BJ (cell line): ENCODE measurements around the gene CTIF. TPM values are rescaled to one million over a fixed set of nuclear protein-coding genes. Genes with fewer than 3 reads are reported as not detected.

ENCODE experiments used
- CTCF ChIA-PET: fragments of 350-600 bp; formaldehyde crosslinking; extraction: SDS; loops from one replicate; lab custom pipeline; 2021; ENCODE audit warnings: antibody characterized with exemption, inconsistent platforms; lab: Yijun Ruan, JAX
- POLR2A ChIA-PET: fragments of 300-600 bp; sonication (Branson Sonifier 250); formaldehyde crosslinking; extraction: SDS; loops from one replicate; lab custom pipeline; 2021; ENCODE audit warnings: antibody characterized with exemption; lab: Charles Lee
- DNase-seq: peaks from one replicate; pipeline ENCODE4 v3.0.0-alpha.2; 2011; ENCODE audit warnings: low read depth
- H3K27me3 ChIP-seq: 2 replicates; pipeline ENCODE4 v1.6.0; 2011; ENCODE audit warnings: low read length; ENCODE audit not compliant: control insufficient read depth, insufficient read depth
- H3K36me3 ChIP-seq: 2 replicates; pipeline ENCODE4 v1.5.1; 2011; ENCODE audit warnings: low read length; ENCODE audit not compliant: control insufficient read depth, insufficient read depth
- H3K4me3 ChIP-seq: 2 replicates; pipeline ENCODE4 v1.5.1; 2011; ENCODE audit warnings: low read depth, mild to moderate bottlenecking, control low read depth, low read length
- CTCF ChIP-seq: IDR thresholded peaks from 2 replicates; pipeline ENCODE4 v1.5.1; 2011; ENCODE audit warnings: low read depth, mild to moderate bottlenecking, control low read depth, inconsistent platforms, low read length, moderate library complexity; ENCODE audit not compliant: insufficient read depth
- polyA plus RNA-seq: library from polyadenylated mRNA; depleted of rRNA; stranded (reverse); fragments of >200 nt; gene quantifications from 2 replicates; pipeline ENCODE4 v1.2.3, GENCODE V29; 2011

CTIF gene
- polyA plus RNA-seq, 1 experiment, result 105 TPM

DNA sequence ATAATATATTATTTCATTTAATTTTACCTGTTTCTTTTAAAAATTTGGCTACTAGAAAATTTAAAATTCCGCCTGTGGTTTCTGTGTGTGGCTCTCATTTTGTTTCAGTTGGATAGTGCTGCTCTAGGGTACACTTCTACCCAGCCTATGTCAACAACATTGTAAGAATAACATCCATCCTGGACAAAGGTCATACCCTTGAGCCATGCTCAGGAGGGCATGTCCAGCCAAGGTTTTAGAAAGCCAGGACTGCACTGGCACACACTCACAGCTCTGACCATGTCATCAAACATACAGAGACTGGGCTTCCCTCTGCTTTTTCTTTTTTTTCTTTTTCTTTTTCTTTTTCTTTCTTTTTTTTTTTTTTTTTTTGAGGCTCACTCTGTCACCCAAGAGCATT is 96.1 kb downstream of the CTIF start:
- no peak overlapping the region for H3K4me3 ChIP-seq
- CTCF ChIA-PET, result interaction anchor here (1.2 kb wide), 1 partner anchor 15 kb away, joined by 3 read pairs; no protein-coding TSS in a partner anchor

GRCh38 chr18:48635806-48636205 is 97.0 kb downstream of the CTIF start:
- TF ChIP-seq CTCF, result no peak
- no peaks in the 10 kb centered on the region for H3K27me3 ChIP-seq
- ChIA-PET CTCF (interaction anchor here (1.2 to 1.6 kb wide), 3 partner anchors 16 to 160 kb away, joined by 3 to 4 read pairs (median 3); no protein-coding TSS in a partner anchor), POLR2A (no interaction called here)
- no peak for DNase-seq
- H3K36me3 ChIP-seq, result peaks cover 40% of the 10 kb centered on the region
- H3K4me3 ChIP-seq, result no peak overlapping the region

More for the DNA sequence above, 96.1 kb downstream of the CTIF start:
- TF ChIP-seq CTCF, result no peak
- no peaks in the 10 kb centered on the region for H3K27me3 ChIP-seq
- POLR2A ChIA-PET, result no interaction called here
- no peak for DNase-seq
- H3K36me3 ChIP-seq, result peaks cover 35% of the 10 kb centered on the region

- Histone ChIP-seq H3K27me3 (no peaks in the 10 kb centered on the region), H3K36me3 (peaks cover 40% of the 10 kb centered on the region), H3K4me3 (no peak overlapping the region)
- CTCF ChIA-PET, result interaction anchor here (1.3 to 1.6 kb wide), 2 partner anchors 21 to 161 kb away, joined by 3 to 4 read pairs; no protein-coding TSS in a partner anchor
- POLR2A ChIA-PET, result no interaction called here
- TF ChIP-seq CTCF, result no peak
- DNase-seq, result no peak
These were observed 97.6 kb downstream of the CTIF start for GRCh38 chr18:48636436-48636835.

DNA sequence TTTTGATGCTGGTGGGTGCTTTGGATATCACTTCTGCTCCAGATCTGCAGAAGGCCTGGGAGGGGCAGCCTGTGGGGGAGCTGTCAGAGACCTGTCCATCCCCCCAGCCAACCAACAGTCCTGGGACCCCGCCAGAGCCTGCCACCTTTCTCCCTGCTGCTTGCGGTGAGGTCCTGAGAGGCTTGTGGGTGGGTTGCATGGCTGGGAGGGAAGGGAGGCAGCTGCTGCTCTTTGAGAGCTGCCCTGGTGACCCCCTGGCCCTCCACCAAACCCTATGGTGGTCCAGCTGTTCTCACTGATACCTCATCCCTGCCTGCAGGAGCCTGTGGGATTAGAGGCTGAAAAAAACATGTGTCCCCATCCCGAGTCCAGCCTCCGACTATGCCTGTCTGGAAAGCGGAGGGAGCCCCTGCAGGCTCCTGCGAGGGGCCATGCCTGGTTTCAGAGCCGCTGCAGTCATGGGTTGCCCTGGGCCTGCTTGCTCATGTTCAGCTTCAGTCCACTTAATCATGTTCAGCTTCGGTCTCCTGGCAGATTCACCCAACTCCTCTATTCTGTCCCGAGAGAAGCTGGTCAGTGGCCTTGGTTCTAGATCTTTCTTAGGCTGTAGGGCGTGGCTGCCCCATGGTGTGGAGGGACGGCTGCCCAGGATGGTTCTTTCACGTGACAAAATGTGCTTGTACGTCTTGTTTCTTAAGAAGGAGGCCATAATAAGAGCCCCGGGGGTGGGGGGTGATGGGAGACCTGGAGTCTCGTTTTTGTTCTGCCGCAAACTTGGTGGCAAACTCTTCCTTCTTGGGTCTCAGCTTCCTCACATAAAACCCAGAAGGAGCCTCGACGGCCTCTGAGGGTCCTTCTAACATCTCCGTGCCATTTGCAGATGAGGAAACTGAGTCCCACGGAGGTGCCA is 98.5 kb downstream of the CTIF start:
- H3K36me3 ChIP-seq, result peaks cover 35% of the 10 kb centered on the region
- no peak for TF ChIP-seq CTCF
- H3K27me3 ChIP-seq, result no peaks in the 10 kb centered on the region
- no peak overlapping the region for H3K4me3 ChIP-seq
- CTCF ChIA-PET, result interaction anchor here (1.2 to 1.6 kb wide), 3 partner anchors 20 to 161 kb away, joined by 3 to 5 read pairs (median 4); no protein-coding TSS in a partner anchor
- DNase-seq, result no peak
- POLR2A ChIA-PET, result no interaction called here

GRCh38 chr18:48638451-48638850 is 99.6 kb downstream of the CTIF start:
- DNase-seq, result no peak
- CTCF ChIA-PET, result interaction anchor here (1.2 to 1.5 kb wide), 3 partner anchors 13 to 162 kb away, joined by 3 to 5 read pairs (median 3); no protein-coding TSS in a partner anchor
- POLR2A ChIA-PET, result no interaction called here
- no peak for TF ChIP-seq CTCF
- no peaks in the 10 kb centered on the region for H3K27me3 ChIP-seq
- no peak overlapping the region for H3K4me3 ChIP-seq
- peaks cover 32% of the 10 kb centered on the region for H3K36me3 ChIP-seq
